22Rv1 (cell line): ENCODE measurements around the gene AUTS2.

Experiments used
- ZFX ChIP-seq: fragments of 450-650 bp; IDR thresholded peaks from 2 replicates; pipeline ENCODE4 v1.6.1; 2017; ENCODE audit warnings: antibody characterized with exemption, borderline replicate concordance
- TF ChIP-seq, protein P1 (sequence below): fragments of 450-650 bp; IDR thresholded peaks from 2 replicates; pipeline ENCODE4 v1.5.1; 2017; ENCODE audit warnings: mild to moderate bottlenecking

GRCh38 chr7:70349031-70349430 lies 750.8 kb downstream of the AUTS2 start:
- TF ChIP-seq, protein P1, sequence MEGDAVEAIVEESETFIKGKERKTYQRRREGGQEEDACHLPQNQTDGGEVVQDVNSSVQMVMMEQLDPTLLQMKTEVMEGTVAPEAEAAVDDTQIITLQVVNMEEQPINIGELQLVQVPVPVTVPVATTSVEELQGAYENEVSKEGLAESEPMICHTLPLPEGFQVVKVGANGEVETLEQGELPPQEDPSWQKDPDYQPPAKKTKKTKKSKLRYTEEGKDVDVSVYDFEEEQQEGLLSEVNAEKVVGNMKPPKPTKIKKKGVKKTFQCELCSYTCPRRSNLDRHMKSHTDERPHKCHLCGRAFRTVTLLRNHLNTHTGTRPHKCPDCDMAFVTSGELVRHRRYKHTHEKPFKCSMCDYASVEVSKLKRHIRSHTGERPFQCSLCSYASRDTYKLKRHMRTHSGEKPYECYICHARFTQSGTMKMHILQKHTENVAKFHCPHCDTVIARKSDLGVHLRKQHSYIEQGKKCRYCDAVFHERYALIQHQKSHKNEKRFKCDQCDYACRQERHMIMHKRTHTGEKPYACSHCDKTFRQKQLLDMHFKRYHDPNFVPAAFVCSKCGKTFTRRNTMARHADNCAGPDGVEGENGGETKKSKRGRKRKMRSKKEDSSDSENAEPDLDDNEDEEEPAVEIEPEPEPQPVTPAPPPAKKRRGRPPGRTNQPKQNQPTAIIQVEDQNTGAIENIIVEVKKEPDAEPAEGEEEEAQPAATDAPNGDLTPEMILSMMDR: no peak
- no peak for TF ChIP-seq ZFX
